ENCODE data around the gene TAGLN2.

GRCh38 chr1:159897962-159898361 is 27.3 kb downstream of the TAGLN2 start:
- TF ChIP-seq, protein P1, sequence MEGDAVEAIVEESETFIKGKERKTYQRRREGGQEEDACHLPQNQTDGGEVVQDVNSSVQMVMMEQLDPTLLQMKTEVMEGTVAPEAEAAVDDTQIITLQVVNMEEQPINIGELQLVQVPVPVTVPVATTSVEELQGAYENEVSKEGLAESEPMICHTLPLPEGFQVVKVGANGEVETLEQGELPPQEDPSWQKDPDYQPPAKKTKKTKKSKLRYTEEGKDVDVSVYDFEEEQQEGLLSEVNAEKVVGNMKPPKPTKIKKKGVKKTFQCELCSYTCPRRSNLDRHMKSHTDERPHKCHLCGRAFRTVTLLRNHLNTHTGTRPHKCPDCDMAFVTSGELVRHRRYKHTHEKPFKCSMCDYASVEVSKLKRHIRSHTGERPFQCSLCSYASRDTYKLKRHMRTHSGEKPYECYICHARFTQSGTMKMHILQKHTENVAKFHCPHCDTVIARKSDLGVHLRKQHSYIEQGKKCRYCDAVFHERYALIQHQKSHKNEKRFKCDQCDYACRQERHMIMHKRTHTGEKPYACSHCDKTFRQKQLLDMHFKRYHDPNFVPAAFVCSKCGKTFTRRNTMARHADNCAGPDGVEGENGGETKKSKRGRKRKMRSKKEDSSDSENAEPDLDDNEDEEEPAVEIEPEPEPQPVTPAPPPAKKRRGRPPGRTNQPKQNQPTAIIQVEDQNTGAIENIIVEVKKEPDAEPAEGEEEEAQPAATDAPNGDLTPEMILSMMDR (IDR thresholded peaks at IDR 0.05): no peak
- no peak for TF ChIP-seq POLR2A (IDR thresholded peaks at IDR 0.05)
